Hepatocyte (in vitro differentiated cells): ENCODE results near the gene TUBGCP3. TPM values are rescaled to one million over a fixed set of nuclear protein-coding genes. Genes with fewer than 3 reads are reported as not detected.

Source experiments
- DNase-seq: peaks from one replicate; pipeline ENCODE4 v3.0.0-alpha.2; 2016; ENCODE audit warnings: low spot score
- H2AFZ ChIP-seq: fragments of 200-600 bp; sonication (generic); 2 replicates; pipeline ENCODE4 v1.6.0; 2016; ENCODE audit warnings: antibody characterized with exemption, mild to moderate bottlenecking
- H3K27ac ChIP-seq: fragments of 200-600 bp; sonication (generic); 2 replicates; pipeline ENCODE4 v1.5.1; 2016; ENCODE audit warnings: mild to moderate bottlenecking
- H3K27me3 ChIP-seq: fragments of 200-600 bp; sonication (generic); 2 replicates; pipeline ENCODE4 v1.6.1; 2016
- H3K36me3 ChIP-seq: fragments of 200-600 bp; sonication (generic); replicated peaks from 2 replicates; pipeline ENCODE4 v1.5.1; 2016; ENCODE audit warnings: low read depth; ENCODE audit not compliant: insufficient read depth
- H3K4me1 ChIP-seq: fragments of 200-600 bp; sonication (generic); 2 replicates; pipeline ENCODE4 v1.5.1; 2016; ENCODE audit warnings: mild to moderate bottlenecking, moderate library complexity; ENCODE audit not compliant: insufficient read depth
- H3K4me2 ChIP-seq: fragments of 200-600 bp; sonication (generic); 2 replicates; pipeline ENCODE4 v1.6.0; 2016
- H3K4me3 ChIP-seq: fragments of 200-600 bp; sonication (generic); 2 replicates; pipeline ENCODE4 v1.5.1; 2016; ENCODE audit warnings: mild to moderate bottlenecking
- H3K79me2 ChIP-seq: fragments of 200-600 bp; sonication (generic); 2 replicates; pipeline ENCODE4 v1.6.0; 2017; ENCODE audit warnings: mild to moderate bottlenecking
- H3K9me2 ChIP-seq: fragments of 200-600 bp; sonication (generic); replicated peaks from 2 replicates; pipeline ENCODE4 v1.6.0; 2017; ENCODE audit warnings: mild to moderate bottlenecking; ENCODE audit not compliant: insufficient read depth
- H3K9me3 ChIP-seq: fragments of 200-600 bp; sonication (generic); 2 replicates; pipeline ENCODE4 v1.5.1; 2016; ENCODE audit warnings: low read depth, mild to moderate bottlenecking
- H4K20me1 ChIP-seq: fragments of 200-600 bp; sonication (generic); 2 replicates; pipeline ENCODE4 v1.6.0; 2016; ENCODE audit warnings: mild to moderate bottlenecking; ENCODE audit not compliant: insufficient read depth, poor library complexity, severe bottlenecking
- CTCF ChIP-seq: fragments of 200-600 bp; sonication (generic); IDR thresholded peaks from 2 replicates; pipeline ENCODE4 v1.5.1; 2016; ENCODE audit warnings: antibody characterized with exemption, mild to moderate bottlenecking; ENCODE audit not compliant: poor library complexity
- EZH2 ChIP-seq: fragments of 200-600 bp; sonication (generic); IDR thresholded peaks from 2 replicates; pipeline ENCODE4 v1.6.1; 2016; ENCODE audit warnings: antibody characterized with exemption, mild to moderate bottlenecking, borderline replicate concordance
- EZH2phosphoT487 ChIP-seq: fragments of 200-600 bp; sonication (generic); IDR thresholded peaks from one replicate; pipeline ENCODE4 v1.6.1; 2018; ENCODE audit warnings: antibody characterized with exemption, mild to moderate bottlenecking, low read depth, moderate library complexity; ENCODE audit not compliant: unreplicated experiment, severe bottlenecking
- WGBS: methylation state at CpG from one replicate; pipeline ENCODE4 v1.1.6; 2016; ENCODE audit warnings: low lambda C conversion rate; ENCODE audit errors: missing lambda C conversion rate; 5-methylcytosine and 5-hydroxymethylcytosine counted together
- polyA plus RNA-seq: library from polyadenylated mRNA; unstranded; fragments of >200 nt; fragmentation: Nextera tagmentation; extraction: Ambion mirVana; gene quantifications from 2 replicates; pipeline ENCODE4 v1.2.1, GENCODE V29; 2016
- total RNA-seq: library from RNA; depleted of rRNA; stranded (reverse); fragments of >200 nt; gene quantifications from 2 replicates; pipeline ENCODE4 v1.2.3, GENCODE V29; 2014

TUBGCP3 gene
- total and polyA plus RNA-seq, 2 experiments from 2014 or later, result 9.7 to 11.1 TPM

GRCh38 chr13:112580912-112581311 lies 7.0 kb downstream of the TUBGCP3 start:
- peaks cover 97% of the 10 kb centered on the region for H3K79me2 ChIP-seq
- H3K27me3 ChIP-seq, result no peaks in the 10 kb centered on the region
- H3K9me2 ChIP-seq, result no peaks in the 10 kb centered on the region
- WGBS, result 96% methylated on average over 3 of the region's 3 CpGs
- no peak overlapping the region for H3K4me2 ChIP-seq
- DNase-seq, result no peak
- H3K27ac ChIP-seq, result no peak overlapping the region
- H3K36me3 ChIP-seq, result no peaks in the 10 kb centered on the region
- no peaks in the 10 kb centered on the region for H3K9me3 ChIP-seq
- no peak overlapping the region for H2AFZ ChIP-seq
- H4K20me1 ChIP-seq, result peaks cover 3% of the 10 kb centered on the region
- H3K4me3 ChIP-seq, result no peak overlapping the region
- no peaks in the 10 kb centered on the region for H3K4me1 ChIP-seq
- TF ChIP-seq EZH2phosphoT487, result no peak

- Histone ChIP-seq H3K36me3 (no peaks in the 10 kb centered on the region), H3K4me1 (no peaks in the 10 kb centered on the region), H3K27ac (no peak overlapping the region), H3K4me3 (no peak overlapping the region), H2AFZ (no peak overlapping the region), H3K9me2 (no peaks in the 10 kb centered on the region), H4K20me1 (peaks cover 3% of the 10 kb centered on the region), H3K27me3 (no peaks in the 10 kb centered on the region), H3K9me3 (no peaks in the 10 kb centered on the region), H3K4me2 (no peak overlapping the region), H3K79me2 (peaks cover 97% of the 10 kb centered on the region)
- no peak for DNase-seq
- no peak for TF ChIP-seq CTCF
- TF ChIP-seq EZH2phosphoT487, result no peak
- TF ChIP-seq EZH2, result no peak
- WGBS, result 95% methylated on average over 2 of the region's 2 CpGs
These were observed 7.7 kb downstream of the TUBGCP3 start for GRCh38 chr13:112580211-112580610.

GRCh38 chr13:112579310-112579843 lies 8.6 kb downstream of the TUBGCP3 start:
- DNase-seq, result no peak
- no peak overlapping the region for H2AFZ ChIP-seq
- peaks cover 97% of the 10 kb centered on the region for H3K79me2 ChIP-seq
- H3K27me3 ChIP-seq, result no peaks in the 10 kb centered on the region
- peaks cover 3% of the 10 kb centered on the region for H4K20me1 ChIP-seq
- no peak overlapping the region for H3K27ac ChIP-seq
- no peaks in the 10 kb centered on the region for H3K9me3 ChIP-seq
- no peaks in the 10 kb centered on the region for H3K36me3 ChIP-seq
- 94% methylated on average over 13 of the region's 18 CpGs for WGBS
- TF ChIP-seq EZH2phosphoT487 (no peak), CTCF (no peak), EZH2 (no peak)
- no peak overlapping the region for H3K4me2 ChIP-seq
- no peaks in the 10 kb centered on the region for H3K9me2 ChIP-seq
- no peaks in the 10 kb centered on the region for H3K4me1 ChIP-seq
- no peak overlapping the region for H3K4me3 ChIP-seq

- H4K20me1 ChIP-seq, result peaks cover 6% of the 10 kb centered on the region
- H3K4me2 ChIP-seq, result no peak overlapping the region
- no peak overlapping the region for H3K27ac ChIP-seq
- H3K9me3 ChIP-seq, result no peaks in the 10 kb centered on the region
- H3K27me3 ChIP-seq, result no peaks in the 10 kb centered on the region
- DNase-seq, result no peak
- no peak overlapping the region for H2AFZ ChIP-seq
- no peaks in the 10 kb centered on the region for H3K4me1 ChIP-seq
- H3K36me3 ChIP-seq, result no peaks in the 10 kb centered on the region
- H3K79me2 ChIP-seq, result peaks cover 97% of the 10 kb centered on the region
- H3K4me3 ChIP-seq, result no peak overlapping the region
- no peaks in the 10 kb centered on the region for H3K9me2 ChIP-seq
- TF ChIP-seq EZH2phosphoT487 (no peak), EZH2 (no peak), CTCF (no peak)
These were observed 11.2 kb downstream of the TUBGCP3 start for GRCh38 chr13:112576768-112577167.
